Ramos (cell line): ENCODE data around the gene TBX5.

Experiments used
- in situ Hi-C: fragments of 300-500 bp; cut with MboI; formaldehyde crosslinking; loops from one replicate; pipeline ENCODE4 v1.14.3; 2022; ENCODE audit warnings: low sequenced_read_pairs; ENCODE audit not compliant: unreplicated experiment

TBX5 gene

DNA sequence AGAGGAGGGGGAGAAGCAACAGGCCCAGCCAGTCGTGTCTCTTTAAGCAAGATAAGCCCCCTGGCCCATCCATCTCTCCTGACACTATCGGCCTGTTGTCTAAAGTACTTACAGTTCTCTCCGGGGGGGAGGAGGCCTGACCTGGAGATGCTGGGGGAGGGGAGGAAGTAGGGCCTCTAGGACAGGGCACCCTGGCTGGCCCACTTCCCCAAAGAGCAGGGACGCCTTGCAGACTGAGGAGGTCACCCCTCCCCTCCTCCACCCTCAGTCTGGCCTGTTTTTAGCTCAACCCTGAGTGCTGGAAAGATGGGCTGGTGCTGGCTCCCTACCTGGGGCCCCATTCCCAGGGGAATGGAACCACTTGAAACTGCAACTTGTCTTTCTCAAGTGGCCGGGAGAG is 70.3 kb downstream of the TBX5 start:
- in situ Hi-C loops = no loop called here

DNA sequence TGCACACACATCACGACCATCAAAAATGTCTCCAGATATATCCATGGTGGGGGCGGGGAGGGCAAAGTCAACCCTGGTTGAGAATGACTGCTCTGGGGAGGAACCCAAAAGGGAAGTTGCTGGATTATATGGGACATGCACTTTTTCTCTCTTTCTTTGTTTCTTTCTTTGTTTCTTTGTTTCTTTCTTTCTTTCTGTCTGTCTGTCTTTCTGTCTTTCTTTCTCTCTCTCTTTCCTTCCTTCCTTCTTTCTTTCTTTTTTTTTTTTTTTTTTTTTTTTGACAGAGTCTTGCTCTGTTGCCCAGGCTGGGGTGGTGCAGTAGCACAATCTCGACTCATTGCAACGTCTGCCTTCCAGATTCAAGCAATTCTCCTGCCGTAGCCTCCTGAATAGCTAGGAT is 71.5 kb downstream of the TBX5 start:
- in situ Hi-C loops = no loop called here

DNA sequence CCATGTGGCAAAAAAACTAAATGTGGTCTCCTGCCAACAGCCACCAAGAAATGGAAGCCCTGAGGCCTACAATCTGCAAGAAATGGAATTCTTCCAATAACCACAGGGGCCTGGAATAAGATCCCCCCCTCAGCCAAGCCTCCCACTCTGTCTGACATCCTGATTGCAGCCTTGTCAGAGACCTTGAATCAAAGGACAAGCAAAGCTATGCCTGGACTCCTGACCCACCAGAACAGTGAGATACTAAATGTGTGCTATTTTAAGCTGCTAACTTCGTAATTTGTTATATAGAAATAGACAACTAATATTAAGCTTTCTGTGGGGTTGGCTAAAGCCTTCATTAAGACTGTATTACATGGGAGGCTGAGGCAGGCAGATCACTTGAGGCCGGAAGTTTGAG is 77.7 kb downstream of the TBX5 start:
- in situ Hi-C loops = no loop called here

DNA sequence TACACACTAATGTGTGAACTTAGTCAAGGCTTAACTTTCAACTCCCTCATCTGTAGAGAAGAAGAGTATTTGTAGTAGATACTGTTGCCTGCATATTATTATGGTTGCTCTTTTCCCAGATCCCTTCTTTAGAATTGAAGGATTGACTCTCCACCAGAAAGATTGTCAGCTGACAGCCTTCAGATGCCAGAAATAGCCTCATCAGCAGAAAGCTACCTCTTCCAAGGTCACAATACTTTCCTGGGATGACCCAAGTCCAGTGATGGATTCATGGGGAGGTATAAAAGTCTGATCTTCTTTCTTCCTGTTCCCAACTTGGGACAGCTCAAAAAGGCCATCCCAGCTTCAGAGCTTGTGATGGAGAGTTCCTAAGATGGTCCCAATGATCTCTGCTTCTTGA is 78.2 kb downstream of the TBX5 start:
- in situ Hi-C loops = no loop called here

DNA sequence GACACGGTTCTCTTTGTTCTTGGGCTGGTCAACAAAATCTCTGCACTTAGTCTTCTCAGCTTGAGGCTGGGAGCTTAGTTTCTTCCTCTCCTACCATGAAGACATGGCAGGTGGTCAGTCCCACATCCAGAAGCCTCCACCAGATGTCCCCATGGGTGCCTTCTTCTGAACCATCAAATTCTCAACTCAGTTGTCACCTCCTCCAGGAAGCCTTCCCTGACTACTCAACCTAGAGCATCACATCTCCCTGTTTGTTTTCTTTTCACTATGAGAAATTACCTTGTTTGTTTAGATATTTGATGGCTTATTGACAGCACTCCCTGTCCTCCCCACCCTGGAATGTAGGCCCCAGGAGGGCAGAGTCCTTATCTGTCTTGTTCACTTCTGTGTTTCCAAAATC is 84.4 kb downstream of the TBX5 start:
- in situ Hi-C loops = no loop called here

DNA sequence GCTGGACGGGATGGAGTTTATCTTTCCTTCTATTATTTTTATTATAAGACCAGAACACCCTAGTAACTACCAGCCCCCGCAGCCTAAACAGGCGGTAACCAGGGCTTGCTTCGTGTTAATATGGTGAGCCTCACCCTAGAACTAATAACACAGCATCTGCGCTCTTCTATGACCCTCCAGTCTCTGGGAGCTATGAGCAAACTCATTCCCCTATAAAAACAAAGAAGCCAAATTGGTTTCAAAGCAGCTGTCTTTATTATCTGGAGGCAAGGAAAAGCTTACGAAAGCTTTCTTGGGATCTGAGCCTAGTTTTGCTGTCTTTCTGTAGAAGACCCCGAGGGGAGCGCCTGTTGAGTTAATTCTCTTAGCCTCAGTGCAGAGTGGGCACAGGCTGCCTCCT is 85.0 kb downstream of the TBX5 start:
- in situ Hi-C loops = no loop called here

DNA sequence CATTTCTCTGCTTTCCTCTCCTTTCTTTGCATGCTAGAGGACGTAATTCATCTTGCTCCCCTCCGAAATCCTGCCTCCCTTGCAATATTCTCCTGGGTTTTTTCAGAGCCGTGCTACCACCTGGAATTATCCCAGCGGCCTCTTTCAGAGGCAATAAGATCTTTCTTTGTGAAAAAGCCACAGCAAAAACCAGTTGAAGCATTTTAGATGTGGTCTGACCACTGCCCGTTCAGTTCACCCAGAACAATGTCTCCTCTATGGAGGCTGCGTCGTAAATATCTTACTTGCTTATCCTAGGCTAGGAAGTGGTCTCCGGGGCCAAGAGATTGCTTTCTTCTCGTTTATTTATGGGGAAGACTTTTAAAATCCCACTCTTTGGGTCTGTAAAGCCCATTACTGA is 85.8 kb downstream of the TBX5 start:
- in situ Hi-C loops = no loop called here

DNA sequence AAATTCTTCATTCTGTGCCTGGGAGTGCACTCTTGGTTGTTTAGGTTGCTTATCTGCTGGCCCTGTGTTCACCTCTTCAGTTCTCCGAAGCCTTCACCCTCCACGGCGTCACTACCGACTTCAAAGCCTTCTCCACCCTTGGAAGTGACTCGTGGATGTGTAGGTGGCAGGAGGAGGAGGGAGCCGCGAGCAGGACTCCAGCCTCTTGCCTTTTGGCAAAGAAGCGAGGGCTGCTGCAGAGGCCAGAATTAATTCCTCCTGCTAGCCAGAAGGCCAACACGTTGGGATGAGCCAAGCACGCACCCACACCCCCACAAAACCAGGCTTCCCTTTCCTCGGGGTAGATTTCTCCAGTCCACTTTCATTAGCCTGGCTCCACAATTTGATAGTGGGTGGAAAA is 86.5 kb downstream of the TBX5 start:
- in situ Hi-C loops = no loop called here

DNA sequence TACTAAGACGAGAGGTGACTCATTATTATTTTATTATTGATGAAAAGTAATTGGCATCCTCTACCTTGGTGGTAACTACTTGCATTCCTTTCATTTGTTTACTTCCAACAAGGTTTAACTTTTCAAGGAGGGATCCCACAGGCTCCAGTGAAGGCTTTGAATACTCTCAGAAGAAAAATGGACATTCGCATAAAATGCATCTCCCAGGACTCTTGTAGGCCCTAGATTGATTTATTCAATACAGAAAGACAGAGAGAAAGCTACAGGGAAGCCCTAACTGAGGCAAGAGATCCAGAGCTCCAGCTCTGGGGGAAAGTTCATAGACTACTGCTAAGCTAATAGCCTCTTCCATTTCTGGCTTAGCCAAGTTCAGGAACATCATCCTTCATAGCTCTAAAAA is 87.0 kb downstream of the TBX5 start:
- in situ Hi-C loops = no loop called here

DNA sequence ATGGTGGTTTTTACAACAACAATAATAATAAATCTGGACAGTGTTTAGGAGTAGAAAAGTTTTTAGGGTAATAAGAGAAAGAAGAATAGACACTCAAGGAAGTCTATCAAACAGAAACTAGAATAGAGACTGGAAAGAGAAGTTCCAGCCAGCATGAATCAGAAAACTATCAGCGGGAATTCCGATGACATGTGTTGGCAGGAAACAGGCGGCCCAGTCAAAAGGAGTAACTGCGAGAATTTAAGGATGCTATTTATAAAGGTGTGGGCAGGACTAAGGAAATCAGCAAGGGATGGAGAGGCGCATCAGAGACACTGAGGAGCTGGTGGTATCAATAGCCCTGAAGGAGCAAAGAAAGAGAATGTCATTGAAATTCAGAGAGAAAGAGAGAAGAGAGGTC is 89.9 kb downstream of the TBX5 start:
- in situ Hi-C loops = no loop called here

DNA sequence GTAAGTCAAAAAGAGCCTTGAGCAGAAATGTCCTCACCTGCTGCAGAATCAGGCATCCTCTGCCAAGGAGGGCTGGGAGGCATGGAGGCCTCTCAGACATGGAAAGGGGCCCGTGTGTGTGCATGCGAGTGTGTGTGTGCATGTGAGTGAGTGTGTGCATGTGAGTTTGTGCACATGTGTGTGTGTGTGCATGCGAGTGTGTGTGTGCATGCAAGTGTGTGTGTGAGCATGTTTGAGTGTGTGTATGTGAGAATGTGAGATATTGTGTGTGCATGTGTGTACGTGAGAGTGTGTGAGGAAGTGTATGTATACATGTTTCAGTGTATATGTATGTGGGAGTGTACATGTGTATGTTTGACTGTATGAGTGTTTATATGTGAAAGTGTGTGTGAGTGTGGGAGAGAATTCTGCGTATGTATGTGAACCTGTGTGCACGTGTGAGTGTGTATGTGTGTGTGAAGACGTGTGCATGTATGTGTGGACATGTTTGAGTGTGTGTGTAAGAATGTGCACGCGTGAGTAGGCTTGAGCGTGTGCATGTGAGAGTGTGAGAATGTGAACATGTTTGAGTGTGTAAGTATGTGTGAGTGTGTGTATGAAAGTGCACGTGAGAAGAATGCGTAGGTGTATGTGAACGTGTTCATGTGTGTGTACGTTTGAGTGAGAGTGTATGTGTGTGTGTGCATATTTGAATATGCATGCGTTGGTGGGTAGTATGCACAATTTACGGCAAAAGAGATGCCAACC is 90.8 kb downstream of the TBX5 start:
- in situ Hi-C loops = no loop called here

DNA sequence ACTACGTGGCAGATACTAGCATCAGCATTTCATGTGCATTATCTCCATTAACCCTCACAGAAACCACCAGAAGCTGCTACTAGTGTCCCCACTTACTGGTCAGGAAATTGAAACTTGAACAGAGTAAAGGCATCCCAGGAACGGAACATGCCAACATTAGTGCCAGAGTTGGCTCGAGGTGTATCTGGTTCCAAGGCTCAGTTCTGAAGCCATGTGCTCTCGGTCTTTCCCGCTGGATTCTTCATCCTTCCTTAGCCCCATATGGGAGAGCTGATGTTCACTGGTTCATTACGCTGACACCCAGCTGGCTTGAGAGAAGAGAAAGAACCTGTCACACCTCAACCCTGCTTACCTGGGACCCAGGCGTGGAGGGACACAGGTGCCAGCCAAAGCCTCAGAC is 91.5 kb downstream of the TBX5 start:
- in situ Hi-C loops = no loop called here

DNA sequence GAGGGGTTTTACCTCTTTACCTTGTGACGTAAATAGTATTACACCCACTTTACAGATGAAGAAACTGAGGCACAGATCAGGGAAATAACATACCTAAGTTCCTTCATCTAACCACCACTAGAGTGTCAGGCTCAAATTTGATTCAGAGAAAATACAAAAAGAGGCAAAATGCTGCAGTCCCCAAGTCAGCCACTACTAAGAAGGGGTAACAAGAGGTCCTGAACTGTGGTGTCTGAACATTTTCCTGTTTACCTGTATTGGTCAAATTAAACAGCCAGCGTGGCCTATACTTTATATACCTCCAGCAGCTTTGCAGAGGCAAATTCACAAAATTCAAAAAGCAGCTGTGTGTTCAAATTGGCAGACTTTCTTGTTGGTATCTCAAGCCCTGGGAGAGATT is 92.0 kb downstream of the TBX5 start:
- in situ Hi-C loops = no loop called here

DNA sequence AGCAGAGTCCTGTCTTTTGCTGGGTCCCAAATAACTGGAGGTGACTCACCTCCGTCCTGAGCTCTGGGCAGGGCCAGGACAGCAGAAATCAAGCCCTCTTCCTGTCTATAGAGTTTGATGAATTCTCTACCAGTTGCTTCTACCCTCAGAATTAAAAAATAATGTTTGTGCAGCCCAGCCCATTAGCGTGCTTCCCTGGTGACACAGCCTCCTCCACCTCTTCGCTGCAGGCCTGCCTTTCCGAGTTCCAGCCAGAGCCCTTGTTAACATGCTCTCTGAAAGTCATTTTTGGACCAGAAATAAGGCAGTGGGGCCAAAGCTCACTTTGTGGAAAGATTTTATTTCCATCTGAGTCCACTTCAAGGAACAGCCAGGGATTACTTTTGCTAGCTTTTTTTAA is 94.0 kb downstream of the TBX5 start:
- in situ Hi-C loops = no loop called here

DNA sequence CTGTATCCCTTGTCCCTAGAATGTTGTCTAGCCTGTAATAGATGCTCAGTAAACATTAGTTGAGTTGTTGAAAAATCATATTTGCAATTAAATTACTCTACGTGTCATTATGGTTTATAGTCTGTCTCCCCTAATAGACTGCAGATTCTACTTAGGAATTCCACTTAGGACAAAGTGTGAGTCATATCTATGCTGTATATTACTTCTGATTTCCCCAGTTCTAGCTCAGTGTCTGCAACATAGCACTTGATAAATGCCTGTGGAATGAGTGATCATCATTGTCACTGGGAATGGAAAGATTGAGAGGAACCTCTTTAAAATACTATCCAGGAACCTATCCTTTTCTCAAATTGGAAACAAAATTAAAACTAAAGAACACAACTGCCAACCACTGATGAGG is 99.3 kb downstream of the TBX5 start:
- in situ Hi-C loops = no loop called here

DNA sequence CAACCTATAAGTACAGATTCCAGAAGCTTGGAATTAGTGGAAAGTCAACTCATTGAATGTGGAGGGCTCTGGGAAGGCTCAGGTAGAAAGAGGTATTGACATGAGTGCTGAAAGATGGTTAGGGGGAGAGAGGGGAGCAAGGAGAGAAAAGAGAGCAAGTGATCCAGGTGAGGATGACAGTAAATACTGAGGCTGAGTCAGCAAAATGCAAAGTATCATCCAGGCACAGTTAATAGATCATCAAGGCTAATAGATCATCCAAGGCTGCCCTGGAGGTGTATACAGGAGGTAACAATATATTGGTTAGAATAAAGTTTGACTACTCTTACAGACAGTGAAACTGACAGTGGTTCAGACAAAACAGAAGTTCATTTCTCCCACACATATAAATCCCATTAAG is 100.5 kb downstream of the TBX5 start:
- in situ Hi-C loops = no loop called here
